ENCODE measurements around the gene GAS6. TPM values are rescaled to one million over a fixed set of nuclear protein-coding genes. Genes with fewer than 3 reads are reported as not detected.
"Not testable (repeated sequence)": the region's sequence is repeated elsewhere in the genome, so short reads cannot be mapped to it uniquely, and the experiment has no call there.

GAS6 gene
- total RNA-seq, 1 donor from 2014 or later, result 34.8 TPM

- no peak for ATAC-seq
Observed at GRCh38 chr13:113806104-113806471, 57.8 kb downstream of the GAS6 start.

DNA sequence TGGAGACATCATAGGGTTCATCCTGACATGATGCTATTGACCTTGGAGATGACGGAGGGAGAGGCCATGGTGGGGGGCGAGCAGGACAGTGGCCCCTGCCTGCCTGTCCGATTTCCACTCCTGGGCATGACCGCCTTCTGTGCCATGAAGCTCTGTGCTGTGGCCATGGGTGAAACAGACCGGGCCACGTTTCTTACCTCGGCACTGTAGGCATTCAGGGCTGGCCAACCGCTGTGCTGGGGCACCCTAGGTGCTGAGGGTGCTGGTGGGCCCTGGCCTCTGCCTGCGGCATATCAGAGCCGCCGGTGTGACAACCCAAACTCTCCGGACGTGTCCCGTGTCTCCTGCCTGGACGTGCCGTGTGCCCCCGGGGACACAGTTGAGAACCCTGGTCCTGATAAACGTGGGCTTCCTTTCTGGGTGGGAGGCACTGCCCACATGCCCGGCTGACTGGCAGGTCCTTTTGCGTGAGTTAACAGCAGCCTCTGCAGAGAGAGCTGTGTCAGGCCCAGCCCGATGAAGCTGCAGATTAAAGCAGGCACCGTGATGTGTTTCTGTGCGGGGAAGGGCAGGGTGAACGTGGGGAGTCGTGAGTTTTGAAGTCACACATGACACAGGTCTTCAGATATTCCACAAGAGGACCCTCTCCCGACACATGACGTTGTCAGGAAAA, 58.3 kb downstream of the GAS6 start:
- ATAC-seq, result no peak

DNA sequence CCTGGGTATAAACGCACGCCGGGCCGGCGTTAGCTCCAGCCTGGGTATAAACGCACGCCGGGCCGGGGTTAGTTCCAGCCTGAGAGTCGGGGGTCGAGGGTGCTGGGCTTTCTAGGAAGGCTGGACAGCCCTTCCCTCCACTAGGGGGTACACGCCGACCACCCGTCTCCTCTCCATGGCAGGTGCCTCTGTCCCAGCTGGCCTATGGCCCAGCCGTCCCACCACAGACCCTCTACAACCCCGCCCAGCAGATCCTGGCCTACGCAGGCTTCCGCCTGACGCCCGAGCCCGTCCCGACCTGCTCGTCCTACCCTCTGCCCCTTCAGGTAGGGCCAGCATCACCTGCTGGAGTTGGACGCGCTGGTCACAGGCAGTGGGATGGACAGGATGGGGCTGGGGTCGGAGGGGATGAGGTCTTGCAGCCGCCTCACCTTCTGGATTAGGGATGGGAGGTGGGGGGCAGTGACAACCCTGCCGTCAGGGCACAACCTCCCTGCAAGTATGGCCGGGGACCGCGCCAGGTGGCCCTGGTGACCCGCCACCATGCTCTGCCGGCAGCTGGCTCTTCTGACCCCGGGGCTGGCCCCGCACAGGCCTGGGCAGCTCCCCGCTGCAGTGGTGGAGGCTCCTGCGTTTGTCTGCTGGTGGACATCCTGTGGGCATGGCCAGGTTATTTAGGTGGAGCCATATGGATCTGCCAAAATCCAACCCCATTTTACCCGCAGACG, 59.0 kb downstream of the GAS6 start:
- ATAC-seq, result no peak

DNA sequence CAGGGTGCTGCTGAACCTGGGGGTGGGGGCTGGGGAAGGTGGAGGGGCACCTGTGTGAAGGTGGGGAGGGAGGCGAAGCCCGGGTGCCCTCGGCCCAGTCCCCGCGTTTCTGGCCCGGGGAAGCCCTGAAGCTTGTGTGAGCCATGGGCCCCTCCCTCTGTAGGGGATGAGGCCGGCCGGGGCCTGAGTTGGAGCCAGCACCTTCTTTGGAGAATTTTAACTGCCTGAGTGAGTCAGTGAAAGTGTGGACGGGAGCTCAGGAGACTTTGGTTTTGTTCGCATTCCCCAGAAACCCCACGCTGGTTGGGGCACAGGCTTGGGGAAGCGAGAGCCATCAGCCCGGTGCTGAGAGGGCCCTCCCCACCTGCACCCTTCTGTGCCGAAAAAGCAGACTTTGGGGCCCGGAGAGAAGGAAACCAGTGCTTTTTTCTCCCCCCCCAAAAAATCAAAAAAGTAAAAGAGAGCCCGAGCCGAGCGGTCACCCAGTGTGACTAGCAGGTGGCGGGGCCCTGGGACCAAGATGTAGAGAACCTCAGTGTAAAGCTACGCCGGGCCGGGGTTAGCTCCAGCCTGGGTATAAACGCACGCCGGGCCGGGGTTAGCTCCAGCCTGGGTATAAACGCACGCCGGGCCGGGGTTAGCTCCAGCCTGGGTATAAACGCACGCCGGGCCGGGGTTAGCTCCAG, 59.7 kb downstream of the GAS6 start:
- no peak for ATAC-seq

DNA sequence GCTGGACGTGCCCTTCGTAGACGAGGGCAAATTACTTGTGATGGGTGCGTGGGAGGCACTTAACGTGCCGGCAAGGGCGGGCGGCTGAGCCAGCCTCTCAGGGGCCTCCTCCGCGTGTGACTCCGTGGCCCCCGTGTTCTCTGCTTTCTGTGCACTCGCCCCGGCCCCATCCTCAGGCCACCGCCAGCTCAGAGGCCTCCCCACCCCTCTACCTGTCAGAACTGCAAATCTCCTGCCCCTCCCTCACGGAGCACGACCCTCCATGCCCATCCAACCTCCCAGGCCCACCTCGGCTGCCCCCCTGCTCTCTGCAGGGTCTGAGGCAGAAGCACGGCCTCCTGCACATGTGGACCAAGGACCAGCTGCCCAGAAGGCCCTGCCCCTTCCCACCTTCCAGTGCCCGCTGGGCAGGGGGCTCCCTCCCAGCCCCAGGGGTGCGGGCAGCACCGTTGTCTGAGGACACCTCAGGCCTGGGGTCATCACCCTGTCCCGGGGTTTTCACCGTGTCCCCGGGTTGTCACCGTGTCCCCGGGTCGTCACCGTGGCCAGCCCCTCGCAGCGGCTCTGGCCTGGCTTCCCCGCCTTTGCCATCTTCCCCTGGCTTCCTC, 60.4 kb downstream of the GAS6 start:
- ATAC-seq, result no peak

- no peak for ATAC-seq
Observed at GRCh38 chr13:113802761-113803160, 61.1 kb downstream of the GAS6 start.

- ATAC-seq, result peak; percentile 31
Observed at GRCh38 chr13:113802090-113802531, 61.8 kb downstream of the GAS6 start.

DNA sequence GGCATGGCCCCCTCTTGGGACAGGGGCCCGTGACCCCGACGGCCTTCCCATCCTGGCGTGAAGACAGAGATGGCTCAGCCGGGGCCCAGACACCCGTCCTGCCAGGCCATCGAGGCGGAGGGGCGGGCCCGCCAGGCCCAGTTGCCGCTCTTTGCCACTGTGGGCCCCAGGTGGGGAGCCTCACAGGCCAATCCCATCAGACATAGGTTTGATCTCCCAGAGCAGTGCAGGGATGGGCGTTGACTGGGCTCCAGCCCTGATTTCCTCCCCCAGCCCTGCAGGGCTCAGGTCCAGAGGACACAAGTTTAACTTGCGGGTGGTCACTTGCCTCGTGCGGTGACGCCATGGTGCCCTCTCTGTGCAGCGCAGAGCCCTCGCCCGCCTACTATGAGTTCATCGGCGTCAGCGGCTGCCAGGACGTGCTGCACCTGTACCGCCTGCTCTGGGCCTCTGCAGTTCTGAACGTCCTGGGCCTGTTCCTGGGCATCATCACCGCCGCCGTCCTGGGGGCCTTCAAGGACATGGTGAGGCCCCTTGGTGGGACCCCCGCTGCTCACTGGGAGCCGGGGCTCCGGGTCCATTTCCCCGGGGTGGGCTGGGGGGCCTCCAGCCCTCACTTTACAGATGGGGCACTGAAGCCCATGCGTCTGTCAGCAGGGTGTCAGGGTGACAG, 62.5 kb downstream of the GAS6 start:
- ATAC-seq, result peak; percentile 27

- no peak for ATAC-seq
Observed at GRCh38 chr13:113800576-113800926, 63.3 kb downstream of the GAS6 start.

GRCh38 chr13:113798200-113798811, 65.6 kb downstream of the GAS6 start:
- no peak for ATAC-seq

DNA sequence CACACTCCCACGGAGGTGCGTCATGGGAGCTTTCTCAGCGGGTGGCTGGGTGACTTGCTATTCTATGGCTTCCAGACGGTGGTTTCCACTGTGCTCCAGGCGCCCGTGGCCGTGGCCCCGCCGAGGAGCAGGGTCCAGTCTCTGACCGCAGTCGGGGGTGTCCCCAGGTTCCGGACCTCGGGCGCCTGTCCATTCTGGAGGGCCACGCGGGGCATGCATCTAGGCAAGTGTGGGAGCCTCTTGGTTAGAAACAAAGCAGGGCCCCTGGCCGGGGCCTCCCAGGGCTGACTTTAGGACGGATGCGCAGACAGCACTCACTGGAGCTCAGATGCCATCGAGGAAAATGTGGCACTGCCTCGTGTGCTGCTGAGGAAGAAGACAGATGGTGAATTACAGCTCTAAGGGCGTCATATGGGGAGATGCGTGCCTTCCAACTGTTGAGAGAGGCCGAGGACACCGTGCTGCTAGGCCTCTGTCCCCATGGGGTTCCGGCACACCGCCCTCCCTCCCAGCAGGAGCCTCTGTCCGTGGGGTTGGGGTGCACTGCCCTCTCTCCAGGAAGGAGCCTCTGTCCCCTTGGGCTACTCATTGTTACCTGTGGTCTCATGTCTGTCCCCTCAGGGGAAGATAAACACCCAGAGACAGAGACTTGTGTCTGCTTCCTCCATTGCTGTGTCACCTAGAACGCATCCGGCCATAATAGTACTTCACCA, 66.8 kb downstream of the GAS6 start:
- ATAC-seq, result no peak

- no peak for ATAC-seq
Observed at GRCh38 chr13:113796211-113796963, 67.5 kb downstream of the GAS6 start.

DNA sequence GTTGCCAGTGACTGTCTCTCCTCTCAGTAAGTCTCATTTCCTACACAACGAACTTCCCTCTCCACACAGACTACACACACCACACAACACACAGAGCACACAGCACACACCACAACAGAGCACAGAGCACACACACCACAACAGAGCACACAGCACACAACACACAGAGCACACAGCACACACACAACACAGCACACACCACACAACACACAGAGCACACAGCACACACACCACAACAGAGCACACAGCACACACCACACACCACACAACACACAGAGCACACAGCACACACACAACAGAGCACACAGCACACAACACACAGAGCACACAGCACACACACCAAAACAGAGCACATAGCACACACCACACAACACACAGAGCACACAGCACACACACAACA, 68.5 kb downstream of the GAS6 start:
- ATAC-seq, result not testable (repeated sequence)

DNA sequence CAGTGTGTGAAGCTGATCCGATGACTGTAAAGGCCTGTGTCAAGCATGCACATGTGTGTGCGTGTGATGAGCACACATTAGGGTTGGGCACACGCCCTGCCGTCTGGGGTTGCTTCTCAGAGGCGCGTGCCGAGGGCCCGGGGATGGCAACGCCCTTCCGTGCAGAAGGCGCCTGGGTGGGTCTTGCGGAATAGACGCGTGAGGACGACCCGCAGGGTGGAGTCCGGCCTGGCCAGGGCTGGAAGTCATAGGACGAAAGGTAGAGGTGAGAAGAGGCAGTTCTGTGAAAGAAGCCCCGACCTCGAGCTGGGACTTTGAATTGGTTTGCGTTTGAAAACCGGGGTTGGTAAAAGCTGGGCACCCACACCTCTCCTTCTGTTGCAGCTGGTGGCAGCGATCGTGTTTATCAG, 69.1 kb downstream of the GAS6 start:
- peak; percentile 52 for ATAC-seq

- peak; percentile 9 for ATAC-seq
Observed at GRCh38 chr13:113794086-113794485, 69.8 kb downstream of the GAS6 start.

DNA sequence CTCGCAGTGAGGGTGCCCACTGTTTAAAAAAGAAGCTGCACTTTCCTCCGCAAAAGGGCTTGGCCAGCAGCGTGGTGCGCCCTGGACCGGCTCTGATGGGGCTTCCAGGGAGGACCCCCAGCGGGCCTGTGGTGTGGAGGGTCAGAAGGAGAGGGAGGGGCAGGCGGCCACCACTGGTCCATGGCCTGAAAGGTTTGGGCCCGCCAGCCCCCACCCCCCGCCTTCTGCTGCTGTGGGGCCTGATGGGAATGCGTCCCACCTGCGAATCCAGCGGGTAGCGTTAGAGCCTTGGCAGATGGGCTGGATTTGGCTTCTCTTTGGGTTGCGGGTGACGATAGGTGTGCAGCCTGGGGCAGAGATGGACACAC, 70.2 kb downstream of the GAS6 start:
- ATAC-seq, result no peak

GRCh38 chr13:113792886-113793717, 70.8 kb downstream of the GAS6 start:
- ATAC-seq, result no peak

GRCh38 chr13:113792236-113792770, 71.6 kb downstream of the GAS6 start:
- no peak for ATAC-seq

DNA sequence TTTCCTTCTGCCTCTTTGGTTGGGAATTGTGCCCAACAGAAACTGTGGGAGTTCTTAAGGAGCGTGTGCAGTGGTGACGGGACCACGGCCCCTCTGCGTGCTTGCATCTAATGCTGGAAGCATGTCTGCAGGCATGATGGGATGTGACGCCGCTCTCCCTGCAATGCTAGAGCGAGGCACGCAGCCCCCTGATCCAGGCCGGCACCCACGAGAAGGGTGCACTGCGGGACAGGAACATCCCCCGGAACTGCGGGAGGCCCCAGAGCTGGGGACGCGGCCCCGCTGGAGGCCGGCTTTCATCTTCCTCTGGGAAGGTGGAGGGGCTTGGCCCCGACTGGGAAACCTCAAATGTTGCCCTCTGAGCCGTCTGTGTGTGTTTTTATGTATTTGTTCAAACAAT, 72.1 kb downstream of the GAS6 start:
- no peak for ATAC-seq

GRCh38 chr13:113791226-113791625, 72.7 kb downstream of the GAS6 start:
- ATAC-seq, result no peak
